Hepatocyte (in vitro differentiated cells): ENCODE measurements around the gene LYPLA2. TPM values are rescaled to one million over a fixed set of nuclear protein-coding genes. Genes with fewer than 3 reads are reported as not detected.

Experiments used
- DNase-seq: peaks from one replicate; pipeline ENCODE4 v3.0.0-alpha.2; 2016; ENCODE audit warnings: low spot score
- H2AFZ ChIP-seq: fragments of 200-600 bp; sonication (generic); 2 replicates; pipeline ENCODE4 v1.6.0; 2016; ENCODE audit warnings: antibody characterized with exemption, mild to moderate bottlenecking
- H3K27ac ChIP-seq: fragments of 200-600 bp; sonication (generic); 2 replicates; pipeline ENCODE4 v1.5.1; 2016; ENCODE audit warnings: mild to moderate bottlenecking
- H3K27me3 ChIP-seq: fragments of 200-600 bp; sonication (generic); 2 replicates; pipeline ENCODE4 v1.6.1; 2016
- H3K36me3 ChIP-seq: fragments of 200-600 bp; sonication (generic); replicated peaks from 2 replicates; pipeline ENCODE4 v1.5.1; 2016; ENCODE audit warnings: low read depth; ENCODE audit not compliant: insufficient read depth
- H3K4me1 ChIP-seq: fragments of 200-600 bp; sonication (generic); 2 replicates; pipeline ENCODE4 v1.5.1; 2016; ENCODE audit warnings: mild to moderate bottlenecking, moderate library complexity; ENCODE audit not compliant: insufficient read depth
- H3K4me2 ChIP-seq: fragments of 200-600 bp; sonication (generic); 2 replicates; pipeline ENCODE4 v1.6.0; 2016
- H3K4me3 ChIP-seq: fragments of 200-600 bp; sonication (generic); 2 replicates; pipeline ENCODE4 v1.5.1; 2016; ENCODE audit warnings: mild to moderate bottlenecking
- H3K79me2 ChIP-seq: fragments of 200-600 bp; sonication (generic); 2 replicates; pipeline ENCODE4 v1.6.0; 2017; ENCODE audit warnings: mild to moderate bottlenecking
- H3K9me2 ChIP-seq: fragments of 200-600 bp; sonication (generic); replicated peaks from 2 replicates; pipeline ENCODE4 v1.6.0; 2017; ENCODE audit warnings: mild to moderate bottlenecking; ENCODE audit not compliant: insufficient read depth
- H3K9me3 ChIP-seq: fragments of 200-600 bp; sonication (generic); 2 replicates; pipeline ENCODE4 v1.5.1; 2016; ENCODE audit warnings: low read depth, mild to moderate bottlenecking
- H4K20me1 ChIP-seq: fragments of 200-600 bp; sonication (generic); 2 replicates; pipeline ENCODE4 v1.6.0; 2016; ENCODE audit warnings: mild to moderate bottlenecking; ENCODE audit not compliant: insufficient read depth, poor library complexity, severe bottlenecking
- CTCF ChIP-seq: fragments of 200-600 bp; sonication (generic); IDR thresholded peaks from 2 replicates; pipeline ENCODE4 v1.5.1; 2016; ENCODE audit warnings: antibody characterized with exemption, mild to moderate bottlenecking; ENCODE audit not compliant: poor library complexity
- EZH2 ChIP-seq: fragments of 200-600 bp; sonication (generic); IDR thresholded peaks from 2 replicates; pipeline ENCODE4 v1.6.1; 2016; ENCODE audit warnings: antibody characterized with exemption, mild to moderate bottlenecking, borderline replicate concordance
- EZH2phosphoT487 ChIP-seq: fragments of 200-600 bp; sonication (generic); IDR thresholded peaks from one replicate; pipeline ENCODE4 v1.6.1; 2018; ENCODE audit warnings: antibody characterized with exemption, mild to moderate bottlenecking, low read depth, moderate library complexity; ENCODE audit not compliant: unreplicated experiment, severe bottlenecking
- whole genome bisulfite sequencing: methylation state at CpG from one replicate; pipeline ENCODE4 v1.1.6; 2016; ENCODE audit warnings: low lambda C conversion rate; ENCODE audit errors: missing lambda C conversion rate; 5-methylcytosine and 5-hydroxymethylcytosine counted together
- polyA plus RNA-seq: library from polyadenylated mRNA; unstranded; fragments of >200 nt; fragmentation: Nextera tagmentation; extraction: Ambion mirVana; gene quantifications from 2 replicates; pipeline ENCODE4 v1.2.1, GENCODE V29; 2016
- total RNA-seq: library from RNA; depleted of rRNA; stranded (reverse); fragments of >200 nt; gene quantifications from 2 replicates; pipeline ENCODE4 v1.2.3, GENCODE V29; 2014

LYPLA2 gene
- total and polyA plus RNA-seq, 2 experiments from 2014 or later = 73.2 to 162 TPM

- no peaks in the 10 kb centered on the region for H3K27me3 ChIP-seq
- H4K20me1 ChIP-seq = no peaks in the 10 kb centered on the region
- 60% methylated on average over 3 of the region's 3 CpGs for WGBS
- H3K9me2 ChIP-seq = no peaks in the 10 kb centered on the region
- no peaks in the 10 kb centered on the region for H3K79me2 ChIP-seq
- H3K27ac ChIP-seq = no peak overlapping the region
- H3K4me1 ChIP-seq = peaks cover 6% of the 10 kb centered on the region
- H3K9me3 ChIP-seq = no peaks in the 10 kb centered on the region
- H3K4me3 ChIP-seq = no peak overlapping the region
- H3K4me2 ChIP-seq = no peak overlapping the region
- DNase-seq = no peak
- no peaks in the 10 kb centered on the region for H3K36me3 ChIP-seq
- no peak for TF ChIP-seq EZH2phosphoT487
- no peak for TF ChIP-seq EZH2
- no peak for TF ChIP-seq CTCF
- H2AFZ ChIP-seq = no peak overlapping the region
Measured at GRCh38 chr1:23807453-23807852, 16.5 kb downstream of the LYPLA2 start.

GRCh38 chr1:23809751-23810171 lies 18.8 kb downstream of the LYPLA2 start:
- no peak overlapping the region for H3K4me2 ChIP-seq
- DNase-seq = peak; percentile 90
- no peaks in the 10 kb centered on the region for H3K79me2 ChIP-seq
- H3K4me3 ChIP-seq = no peak overlapping the region
- H3K36me3 ChIP-seq = no peaks in the 10 kb centered on the region
- H3K27ac ChIP-seq = peak overlapping the region; percentile 88
- no peaks in the 10 kb centered on the region for H3K9me2 ChIP-seq
- TF ChIP-seq CTCF = peak; percentile 64
- TF ChIP-seq EZH2phosphoT487 = no peak
- TF ChIP-seq EZH2 = no peak
- H2AFZ ChIP-seq = no peak overlapping the region
- no peaks in the 10 kb centered on the region for H4K20me1 ChIP-seq
- no peaks in the 10 kb centered on the region for H3K9me3 ChIP-seq
- H3K4me1 ChIP-seq = peaks cover 6% of the 10 kb centered on the region
- no peaks in the 10 kb centered on the region for H3K27me3 ChIP-seq
- 27% methylated on average over 6 of the region's 6 CpGs for whole genome bisulfite sequencing

GRCh38 chr1:23810818-23811540 lies 20.0 kb downstream of the LYPLA2 start:
- TF ChIP-seq EZH2 (no peak), CTCF (peak; percentile 44), EZH2phosphoT487 (no peak)
- no peaks in the 10 kb centered on the region for H3K36me3 ChIP-seq

More at GRCh38 chr1:23810818-23811540, 20.0 kb downstream of the LYPLA2 start:
- peak overlapping the region; percentile 88 for H3K27ac ChIP-seq
- H4K20me1 ChIP-seq = no peaks in the 10 kb centered on the region
- no peak overlapping the region for H2AFZ ChIP-seq
- no peaks in the 10 kb centered on the region for H3K9me3 ChIP-seq
- no peaks in the 10 kb centered on the region for H3K79me2 ChIP-seq
- H3K4me2 ChIP-seq = no peak overlapping the region
- 80% methylated on average over 3 of the region's 3 CpGs for whole genome bisulfite sequencing
- no peaks in the 10 kb centered on the region for H3K27me3 ChIP-seq
- H3K4me1 ChIP-seq = peaks cover 6% of the 10 kb centered on the region
- peak; percentile 65 for DNase-seq
- no peak overlapping the region for H3K4me3 ChIP-seq
- H3K9me2 ChIP-seq = no peaks in the 10 kb centered on the region
